GM12878 (cell line): ENCODE results near the gene HERPUD1.

Experiments used
- CREB1 ChIP-seq: IDR thresholded peaks from 2 replicates; pipeline ENCODE4 v1.6.1; 2012; ENCODE audit warnings: low read depth, mild to moderate bottlenecking, inconsistent platforms
- CREM ChIP-seq: IDR thresholded peaks from 2 replicates; pipeline ENCODE4 v1.6.1; 2014; ENCODE audit warnings: antibody characterized with exemption, low read depth
- CTCF ChIP-seq, 3 experiments: IDR thresholded peaks in 2 of 3; conservative IDR thresholded peaks in 1 of 3; 2 replicates each; pipeline ENCODE4 v1.5.1; 2011; ENCODE audit warnings: low read depth in 3 of 3, low read length in 3 of 3, mild to moderate bottlenecking in 3 of 3, control low read depth in 2 of 3, moderate library complexity in 2 of 3, inconsistent platforms in 1 of 3, mixed read lengths in 1 of 3; ENCODE audit not compliant: control insufficient read depth in 2 of 3, insufficient read depth in 1 of 3; ENCODE audit errors: extremely low read depth in 1 of 3
- EP300 ChIP-seq, 2 experiments: fragments of 150-350 bp in 1 of 2; IDR thresholded peaks; 2 replicates each; pipeline ENCODE4 v1.6.1; 2011 to 2012; ENCODE audit warnings: low read depth in 2 of 2, low read length in 2 of 2, borderline replicate concordance in 1 of 2, improper control_type of control experiment in 1 of 2, inconsistent platforms in 1 of 2; ENCODE audit not compliant: control insufficient read depth in 1 of 2
- GABPA ChIP-seq: IDR thresholded peaks from 2 replicates; pipeline ENCODE4 v1.6.1; 2014; ENCODE audit warnings: antibody characterized with exemption, low read depth, mild to moderate bottlenecking, inconsistent platforms
- HDAC6 ChIP-seq: fragments of 200-600 bp; sonication (generic); IDR thresholded peaks from one replicate; pipeline ENCODE4 v1.8.0; 2017; ENCODE audit warnings: antibody characterized with exemption; ENCODE audit not compliant: unreplicated experiment
- JUND ChIP-seq: IDR thresholded peaks from 2 replicates; pipeline ENCODE4 v1.6.1; 2012; ENCODE audit warnings: low read depth, mild to moderate bottlenecking, low read length, improper control_type of control experiment, moderate library complexity
- PBX3 ChIP-seq: IDR thresholded peaks from 2 replicates; pipeline ENCODE4 v1.6.1; 2011; ENCODE audit warnings: mild to moderate bottlenecking, low read depth, low read length, moderate library complexity; ENCODE audit not compliant: insufficient replicate concordance
- RAD21 ChIP-seq: IDR thresholded peaks from 2 replicates; pipeline ENCODE4 v1.6.1; 2011; ENCODE audit warnings: mild to moderate bottlenecking, low read depth, low read length, moderate library complexity; ENCODE audit not compliant: insufficient read depth
- TF ChIP-seq, protein P1 (sequence below): IDR thresholded peaks from 2 replicates; pipeline ENCODE4 v1.6.1; 2012; ENCODE audit warnings: mild to moderate bottlenecking, low read depth, low read length

- TF ChIP-seq JUND (no peak), RAD21 (no peak), CREB1 (no peak), PBX3 (no peak), CTCF (IDR thresholded peaks at IDR 0.05 in 2 of 3, conservative IDR thresholded peaks at IDR 0.05 in 1 of 3; ENCODE audit: control insufficient read depth in 2 of 3, extremely low read depth in 1 of 3, insufficient read depth in 1 of 3, low read depth in 3 of 3, low read length in 3 of 3) (no peak), CREM (no peak), EP300 (IDR thresholded peaks at IDR 0.05; ENCODE audit: borderline replicate concordance in 1 of 2, control insufficient read depth in 1 of 2, low read depth in 2 of 2, low read length in 2 of 2) (no peak), GABPA (no peak), HDAC6 (no peak)
- TF ChIP-seq, protein P1, sequence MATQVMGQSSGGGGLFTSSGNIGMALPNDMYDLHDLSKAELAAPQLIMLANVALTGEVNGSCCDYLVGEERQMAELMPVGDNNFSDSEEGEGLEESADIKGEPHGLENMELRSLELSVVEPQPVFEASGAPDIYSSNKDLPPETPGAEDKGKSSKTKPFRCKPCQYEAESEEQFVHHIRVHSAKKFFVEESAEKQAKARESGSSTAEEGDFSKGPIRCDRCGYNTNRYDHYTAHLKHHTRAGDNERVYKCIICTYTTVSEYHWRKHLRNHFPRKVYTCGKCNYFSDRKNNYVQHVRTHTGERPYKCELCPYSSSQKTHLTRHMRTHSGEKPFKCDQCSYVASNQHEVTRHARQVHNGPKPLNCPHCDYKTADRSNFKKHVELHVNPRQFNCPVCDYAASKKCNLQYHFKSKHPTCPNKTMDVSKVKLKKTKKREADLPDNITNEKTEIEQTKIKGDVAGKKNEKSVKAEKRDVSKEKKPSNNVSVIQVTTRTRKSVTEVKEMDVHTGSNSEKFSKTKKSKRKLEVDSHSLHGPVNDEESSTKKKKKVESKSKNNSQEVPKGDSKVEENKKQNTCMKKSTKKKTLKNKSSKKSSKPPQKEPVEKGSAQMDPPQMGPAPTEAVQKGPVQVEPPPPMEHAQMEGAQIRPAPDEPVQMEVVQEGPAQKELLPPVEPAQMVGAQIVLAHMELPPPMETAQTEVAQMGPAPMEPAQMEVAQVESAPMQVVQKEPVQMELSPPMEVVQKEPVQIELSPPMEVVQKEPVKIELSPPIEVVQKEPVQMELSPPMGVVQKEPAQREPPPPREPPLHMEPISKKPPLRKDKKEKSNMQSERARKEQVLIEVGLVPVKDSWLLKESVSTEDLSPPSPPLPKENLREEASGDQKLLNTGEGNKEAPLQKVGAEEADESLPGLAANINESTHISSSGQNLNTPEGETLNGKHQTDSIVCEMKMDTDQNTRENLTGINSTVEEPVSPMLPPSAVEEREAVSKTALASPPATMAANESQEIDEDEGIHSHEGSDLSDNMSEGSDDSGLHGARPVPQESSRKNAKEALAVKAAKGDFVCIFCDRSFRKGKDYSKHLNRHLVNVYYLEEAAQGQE: no peak
Measured at GRCh38 chr16:56907401-56907800, 24.5 kb upstream of the HERPUD1 start.
